ENCODE data around the gene SLC25A38. TPM values are rescaled to one million over a fixed set of nuclear protein-coding genes. Genes with fewer than 3 reads are reported as not detected.
A peak's percentile ranks its signal among the peaks of the same experiment; 100 is the strongest.

Gene SLC25A38
- total RNA-seq, 4 donors from 2014 or later, result 10.5 to 61.7 (median 40.4) TPM

DNA sequence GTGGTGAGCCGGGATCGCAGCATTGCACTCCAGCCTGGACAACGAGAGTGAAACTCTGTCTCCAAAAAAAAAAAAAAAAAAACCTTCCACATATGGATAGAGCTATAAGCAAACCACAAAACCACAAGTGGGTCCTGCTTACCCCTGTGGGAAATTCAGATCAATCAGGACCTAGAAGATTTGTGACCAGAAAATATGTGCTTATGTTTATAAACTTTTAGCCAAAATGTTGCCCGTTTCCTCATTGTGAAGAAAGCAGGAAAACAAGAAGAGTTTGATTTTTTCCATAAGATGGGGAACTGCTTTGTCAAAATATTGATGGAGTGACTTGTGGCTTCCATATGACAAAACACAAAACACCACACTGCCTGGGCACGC, 3.4 kb upstream of the SLC25A38 start:
- TF ChIP-seq, protein P1, sequence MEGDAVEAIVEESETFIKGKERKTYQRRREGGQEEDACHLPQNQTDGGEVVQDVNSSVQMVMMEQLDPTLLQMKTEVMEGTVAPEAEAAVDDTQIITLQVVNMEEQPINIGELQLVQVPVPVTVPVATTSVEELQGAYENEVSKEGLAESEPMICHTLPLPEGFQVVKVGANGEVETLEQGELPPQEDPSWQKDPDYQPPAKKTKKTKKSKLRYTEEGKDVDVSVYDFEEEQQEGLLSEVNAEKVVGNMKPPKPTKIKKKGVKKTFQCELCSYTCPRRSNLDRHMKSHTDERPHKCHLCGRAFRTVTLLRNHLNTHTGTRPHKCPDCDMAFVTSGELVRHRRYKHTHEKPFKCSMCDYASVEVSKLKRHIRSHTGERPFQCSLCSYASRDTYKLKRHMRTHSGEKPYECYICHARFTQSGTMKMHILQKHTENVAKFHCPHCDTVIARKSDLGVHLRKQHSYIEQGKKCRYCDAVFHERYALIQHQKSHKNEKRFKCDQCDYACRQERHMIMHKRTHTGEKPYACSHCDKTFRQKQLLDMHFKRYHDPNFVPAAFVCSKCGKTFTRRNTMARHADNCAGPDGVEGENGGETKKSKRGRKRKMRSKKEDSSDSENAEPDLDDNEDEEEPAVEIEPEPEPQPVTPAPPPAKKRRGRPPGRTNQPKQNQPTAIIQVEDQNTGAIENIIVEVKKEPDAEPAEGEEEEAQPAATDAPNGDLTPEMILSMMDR (IDR thresholded peaks at IDR 0.05), result no peak
- TF ChIP-seq POLR2AphosphoS5 (IDR thresholded peaks at IDR 0.05) (no peak), POLR2A (IDR thresholded peaks at IDR 0.05) (no peak), EP300 (IDR thresholded peaks at IDR 0.05; ENCODE audit: low read depth) (no peak)
- H3K27me3 ChIP-seq, result no peaks in the 10 kb centered on the region
- DNase-seq, result no peak
- no peaks in the 10 kb centered on the region for H3K9me3 ChIP-seq
- no peaks in the 10 kb centered on the region for H3K36me3 ChIP-seq
- in situ Hi-C loops (cut with MboI; ENCODE audit: low pct_ligation_motif_present in 1 of 4, low pct_unique_long_range_greater_than_20kb in 1 of 4, low sequenced_read_pairs in 3 of 4), result loop anchor here (25.0 kb wide), 2 partner anchors 167 to 192 kb away; partner anchors contain the start of gene XIRP1 (in 3 of the 4)
- 87 to 100% methylated on average over 1 to 5 of the region's 5 CpGs for WGBS, 2 donors (ENCODE audit: low coverage in 1 of 2)
- H3K4me1 ChIP-seq, result peaks cover 5 to 20% (median 8%) of the 10 kb centered on the region in 4 donors
- no peak overlapping the region for H3K4me3 ChIP-seq
- no peak overlapping the region for H3K27ac ChIP-seq
- intact Hi-C loops (cut with DNase I; ENCODE audit: low total_unique reads), result loop anchor here (10.0 kb wide), 1 partner anchor 275 kb away; the partner anchor contains the start of genes GORASP1 and TTC21A

GRCh38 chr3:39381432-39381831, 1.7 kb upstream of the SLC25A38 start:
- DNase-seq, result no peak
- H3K9me3 ChIP-seq, result no peaks in the 10 kb centered on the region
- H3K36me3 ChIP-seq, result no peaks in the 10 kb centered on the region
- no peak overlapping the region for H3K4me3 ChIP-seq
- in situ Hi-C loops (cut with MboI; ENCODE audit: low pct_ligation_motif_present in 1 of 4, low pct_unique_long_range_greater_than_20kb in 1 of 4, low sequenced_read_pairs in 3 of 4), result loop anchor here (25.0 kb wide), 2 partner anchors 169 to 194 kb away; partner anchors contain the start of gene XIRP1 (in 3 of the 4)
- peaks cover 10 to 35% (median 19%) of the 10 kb centered on the region in 4 donors for H3K4me1 ChIP-seq
- no peak overlapping the region for H3K27ac ChIP-seq
- 93 to 100% methylated on average over 1 to 3 of the region's 3 CpGs for WGBS, 2 donors (ENCODE audit: low coverage in 1 of 2)
- H3K27me3 ChIP-seq, result no peaks in the 10 kb centered on the region
- TF ChIP-seq POLR2AphosphoS5 (IDR thresholded peaks at IDR 0.05) (no peak), EP300 (IDR thresholded peaks at IDR 0.05; ENCODE audit: low read depth) (no peak), POLR2A (IDR thresholded peaks at IDR 0.05) (no peak)
- TF ChIP-seq, protein P1 (IDR thresholded peaks at IDR 0.05), result no peak
- intact Hi-C loops (cut with DNase I; ENCODE audit: low total_unique reads), result loop anchor here (10.0 kb wide), 1 partner anchor 277 kb away; the partner anchor contains the start of genes GORASP1 and TTC21A

GRCh38 chr3:39383881-39384664, 903 bp downstream of the SLC25A38 start:
- H3K9me3 ChIP-seq, result no peaks in the 10 kb centered on the region
- H3K36me3 ChIP-seq, result no peaks in the 10 kb centered on the region
- 1% methylated on average over 63 of the region's 66 CpGs; no CpG with 5 or more reads in 1 of the 2 donors for WGBS, 2 donors (ENCODE audit: low coverage in 1 of 2)
- intact Hi-C loops (cut with DNase I; ENCODE audit: low total_unique reads) (loop anchor here (2.0 to 10.0 kb wide), 2 partner anchors 23 to 279 kb away; partner anchors contain the start of genes GORASP1, RPSA and TTC21A), in situ Hi-C loops (cut with MboI; ENCODE audit: low pct_ligation_motif_present in 1 of 4, low pct_unique_long_range_greater_than_20kb in 1 of 4, low sequenced_read_pairs in 3 of 4) (loop anchor here (25.0 kb wide), 2 partner anchors 172 to 197 kb away; partner anchors contain the start of gene XIRP1 (in 3 of the 4))
- no peaks in the 10 kb centered on the region for H3K27me3 ChIP-seq
- no peak for TF ChIP-seq EP300 (IDR thresholded peaks at IDR 0.05; ENCODE audit: low read depth)
- TF ChIP-seq, protein P1 (IDR thresholded peaks at IDR 0.05), result peak in 1 of 5 experiments; percentile 8
- TF ChIP-seq POLR2A (IDR thresholded peaks at IDR 0.05), result peak; percentile 92
- peak; percentile 91 to 94 (median 91) for TF ChIP-seq POLR2AphosphoS5 (IDR thresholded peaks at IDR 0.05)
- DNase-seq, result peak; percentile 98
- peak overlapping the region; percentile 56 to 81 (median 72) for H3K4me3 ChIP-seq
- peak overlapping the region; percentile 94 to 98 (median 96) for H3K27ac ChIP-seq
- peaks cover 10 to 49% (median 28%) of the 10 kb centered on the region in 4 donors for H3K4me1 ChIP-seq

DNA sequence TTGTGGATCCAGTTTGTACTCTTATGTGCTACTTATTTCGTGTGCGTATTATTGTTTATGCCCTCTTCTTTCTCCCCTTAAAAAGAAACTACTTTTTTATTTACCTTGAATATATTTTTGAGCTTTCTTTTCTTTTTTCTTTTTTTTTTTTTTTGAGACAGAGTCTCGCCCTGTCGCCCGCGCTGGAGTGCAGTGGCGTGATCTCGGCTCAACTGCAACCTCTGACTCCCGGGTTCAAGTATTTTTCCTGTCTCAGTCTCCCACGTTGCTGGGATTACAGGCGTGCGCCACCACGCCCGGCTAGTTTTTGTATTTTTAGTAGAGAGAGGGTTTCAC, 1.5 kb downstream of the SLC25A38 start:
- Histone ChIP-seq H3K27ac (peak overlapping the region; percentile 94 to 98 (median 96)), H3K27me3 (no peaks in the 10 kb centered on the region), H3K9me3 (no peaks in the 10 kb centered on the region), H3K4me1 (peaks cover 10 to 49% (median 28%) of the 10 kb centered on the region in 4 donors), H3K4me3 (peak overlapping the region in 3 of 4 donors; percentile 56 to 81 (median 77)), H3K36me3 (no peaks in the 10 kb centered on the region)
- intact Hi-C loops (cut with DNase I; ENCODE audit: low total_unique reads) (loop anchor here (10.0 kb wide), 1 partner anchor 280 kb away; the partner anchor contains the start of genes GORASP1 and TTC21A), in situ Hi-C loops (cut with MboI; ENCODE audit: low pct_ligation_motif_present in 1 of 4, low pct_unique_long_range_greater_than_20kb in 1 of 4, low sequenced_read_pairs in 3 of 4) (loop anchor here (25.0 kb wide), 2 partner anchors 172 to 197 kb away; partner anchors contain the start of gene XIRP1 (in 3 of the 4))
- TF ChIP-seq, protein P1 (IDR thresholded peaks at IDR 0.05), result no peak
- no peak for TF ChIP-seq EP300 (IDR thresholded peaks at IDR 0.05; ENCODE audit: low read depth)
- no peak for TF ChIP-seq POLR2A (IDR thresholded peaks at IDR 0.05)
- TF ChIP-seq POLR2AphosphoS5 (IDR thresholded peaks at IDR 0.05), result no peak
- 0 to 32% methylated on average over 2 to 14 of the region's 14 CpGs for WGBS, 2 donors (ENCODE audit: low coverage in 1 of 2)
- DNase-seq, result no peak

Data from transverse colon (tissue), 4 donors.